Peyer's patch (tissue), 4 donors: ENCODE measurements around the gene TDRD9.

ENCODE experiments used
- CTCF ChIP-seq, 6 experiments: fragments of 450-650 bp in 4 of 6; fragments of 200-600 bp in 2 of 6; sonication (generic) in 1 of 6; IDR thresholded peaks; one replicate each; pipeline ENCODE4 v1.5.1; 2017 to 2019; ENCODE audit warnings: antibody characterized with exemption in 6 of 6, mild to moderate bottlenecking in 3 of 6, moderate library complexity in 1 of 6
- POLR2A ChIP-seq, 2 donors: fragments of 450-650 bp; IDR thresholded peaks; one replicate each; pipeline ENCODE4 v1.5.1; 2017; ENCODE audit warnings: antibody characterized with exemption in 2 of 2, mild to moderate bottlenecking in 2 of 2, moderate library complexity in 2 of 2

DNA sequence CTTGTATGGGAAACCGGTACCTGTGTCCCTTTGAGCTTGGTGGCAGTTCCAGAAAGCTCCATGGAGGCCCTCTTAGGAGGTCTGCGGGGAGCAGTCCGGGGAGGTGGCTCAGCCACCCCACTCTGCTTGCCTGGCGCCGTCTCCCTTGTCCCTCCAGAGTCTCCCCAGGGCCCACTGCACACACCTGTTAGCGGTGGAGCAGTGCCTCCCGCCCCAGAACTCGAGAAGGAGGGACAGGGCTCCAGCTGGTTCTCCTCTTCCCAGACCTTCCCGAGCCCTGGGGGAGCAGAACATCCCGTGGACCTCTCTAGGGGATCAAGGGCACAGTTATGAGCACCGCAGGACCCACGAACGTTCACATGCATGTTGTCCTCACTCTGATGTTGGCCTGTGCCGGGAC lies 168.1 kb downstream of the TDRD9 start:
- TF ChIP-seq POLR2A (IDR thresholded peaks at IDR 0.05) (no peak), CTCF (IDR thresholded peaks at IDR 0.05) (no peak)
